ENCODE data around the gene APELA.
"Not testable (repeated sequence)": the region's sequence is repeated elsewhere in the genome, so short reads cannot be mapped to it uniquely, and the experiment has no call there.

Gene APELA

GRCh38 chr4:164935363-164935762 lies 58.4 kb downstream of the APELA start:
- intact Hi-C loops (cut with DNase I; ENCODE audit: low total_unique reads): no loop called here
- Histone ChIP-seq H3K4me3 (no peak overlapping the region), H3K4me1 (no peaks in the 10 kb centered on the region), H3K36me3 (no peaks in the 10 kb centered on the region), H3K27ac (no peak overlapping the region), H3K9me3 (no peaks in the 10 kb centered on the region), H3K27me3 (no peaks in the 10 kb centered on the region)
- TF ChIP-seq CTCF (IDR thresholded peaks at IDR 0.05): no peak
- DNase-seq: no peak

- H3K27me3 ChIP-seq; intact Hi-C loops (cut with DNase I; ENCODE audit: low total_unique reads); H3K4me1 ChIP-seq; H3K27ac ChIP-seq; H3K4me3 ChIP-seq; H3K9me3 ChIP-seq; DNase-seq; H3K36me3 ChIP-seq: not testable (repeated sequence)
Measured at GRCh38 chr4:164935865-164936606, 59.1 kb downstream of the APELA start.

GRCh38 chr4:164937576-164938270 lies 60.7 kb downstream of the APELA start:
- Histone ChIP-seq H3K4me1 (no peaks in the 10 kb centered on the region), H3K27me3 (no peaks in the 10 kb centered on the region), H3K36me3 (no peaks in the 10 kb centered on the region), H3K9me3 (no peaks in the 10 kb centered on the region), H3K4me3 (no peak overlapping the region), H3K27ac (no peak overlapping the region)
- intact Hi-C loops (cut with DNase I; ENCODE audit: low total_unique reads): no loop called here
- no peak for TF ChIP-seq CTCF (IDR thresholded peaks at IDR 0.05)
- DNase-seq: no peak

GRCh38 chr4:164943192-164943591 lies 66.2 kb downstream of the APELA start:
- Histone ChIP-seq H3K27ac (no peak overlapping the region), H3K9me3 (no peaks in the 10 kb centered on the region), H3K4me1 (no peaks in the 10 kb centered on the region), H3K36me3 (no peaks in the 10 kb centered on the region), H3K4me3 (no peak overlapping the region), H3K27me3 (no peaks in the 10 kb centered on the region)
- TF ChIP-seq CTCF (IDR thresholded peaks at IDR 0.05): no peak
- DNase-seq: no peak
- intact Hi-C loops (cut with DNase I; ENCODE audit: low total_unique reads): no loop called here

- no peak for DNase-seq
- H3K27me3 ChIP-seq: no peaks in the 10 kb centered on the region
Measured at GRCh38 chr4:164945146-164945545, 68.2 kb downstream of the APELA start.

More at GRCh38 chr4:164945146-164945545, 68.2 kb downstream of the APELA start:
- intact Hi-C loops (cut with DNase I; ENCODE audit: low total_unique reads): no loop called here
- H3K36me3 ChIP-seq: no peaks in the 10 kb centered on the region
- no peaks in the 10 kb centered on the region for H3K4me1 ChIP-seq
- H3K4me3 ChIP-seq: no peak overlapping the region
- H3K27ac ChIP-seq: no peak overlapping the region
- no peaks in the 10 kb centered on the region for H3K9me3 ChIP-seq
- TF ChIP-seq CTCF (IDR thresholded peaks at IDR 0.05): no peak
